ENCODE data around the gene GPR17. TPM values are rescaled to one million over a fixed set of nuclear protein-coding genes. Genes with fewer than 3 reads are reported as not detected.

Gene GPR17
- total RNA-seq, 2 donors from 2014 or later: 0.31 TPM; not detected in 1

DNA sequence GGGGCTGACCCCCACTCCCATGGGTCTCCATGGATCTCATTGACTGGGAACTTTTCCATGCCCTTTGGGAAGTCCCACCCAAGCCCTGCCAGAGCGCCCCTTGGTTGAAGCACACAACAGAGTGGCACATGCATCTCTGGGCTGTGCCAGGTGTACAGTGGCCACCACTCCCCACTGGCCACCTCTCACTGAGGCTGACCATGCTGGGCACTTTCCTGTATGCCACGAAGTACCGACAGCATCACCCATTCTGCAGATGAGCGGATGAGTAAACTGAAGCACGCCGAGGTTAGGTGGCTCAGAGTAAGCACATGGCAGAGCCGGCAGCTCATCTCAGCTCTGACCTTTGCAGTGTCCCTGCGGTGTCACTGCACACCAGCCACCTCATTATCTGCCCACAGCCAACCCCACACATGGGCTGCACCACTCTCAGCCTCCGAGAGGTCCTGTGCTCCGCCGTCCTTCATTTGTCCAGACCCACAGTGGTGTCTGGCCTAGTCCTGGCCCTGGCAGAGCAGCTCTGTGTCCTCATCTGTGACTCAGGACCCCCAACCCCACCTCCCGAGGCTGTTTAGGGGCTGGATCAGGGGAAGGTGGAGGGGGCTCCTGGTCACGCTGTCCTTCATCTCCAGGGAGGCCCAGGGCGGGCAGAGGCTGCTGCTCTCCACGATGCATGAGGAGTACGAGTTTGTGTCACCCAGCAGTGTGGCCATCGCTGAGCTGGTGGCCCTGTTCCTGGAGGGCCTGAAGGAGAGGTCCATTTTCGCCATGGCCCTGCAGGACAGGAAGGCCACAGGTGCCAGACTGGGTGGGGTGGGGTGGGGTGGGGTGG lies 18.0 kb upstream of the GPR17 start:
- no peak for DNase-seq
- no peak for ATAC-seq
- intact Hi-C loops (cut with DNase I, micrococcal nuclease): no loop called here

DNA sequence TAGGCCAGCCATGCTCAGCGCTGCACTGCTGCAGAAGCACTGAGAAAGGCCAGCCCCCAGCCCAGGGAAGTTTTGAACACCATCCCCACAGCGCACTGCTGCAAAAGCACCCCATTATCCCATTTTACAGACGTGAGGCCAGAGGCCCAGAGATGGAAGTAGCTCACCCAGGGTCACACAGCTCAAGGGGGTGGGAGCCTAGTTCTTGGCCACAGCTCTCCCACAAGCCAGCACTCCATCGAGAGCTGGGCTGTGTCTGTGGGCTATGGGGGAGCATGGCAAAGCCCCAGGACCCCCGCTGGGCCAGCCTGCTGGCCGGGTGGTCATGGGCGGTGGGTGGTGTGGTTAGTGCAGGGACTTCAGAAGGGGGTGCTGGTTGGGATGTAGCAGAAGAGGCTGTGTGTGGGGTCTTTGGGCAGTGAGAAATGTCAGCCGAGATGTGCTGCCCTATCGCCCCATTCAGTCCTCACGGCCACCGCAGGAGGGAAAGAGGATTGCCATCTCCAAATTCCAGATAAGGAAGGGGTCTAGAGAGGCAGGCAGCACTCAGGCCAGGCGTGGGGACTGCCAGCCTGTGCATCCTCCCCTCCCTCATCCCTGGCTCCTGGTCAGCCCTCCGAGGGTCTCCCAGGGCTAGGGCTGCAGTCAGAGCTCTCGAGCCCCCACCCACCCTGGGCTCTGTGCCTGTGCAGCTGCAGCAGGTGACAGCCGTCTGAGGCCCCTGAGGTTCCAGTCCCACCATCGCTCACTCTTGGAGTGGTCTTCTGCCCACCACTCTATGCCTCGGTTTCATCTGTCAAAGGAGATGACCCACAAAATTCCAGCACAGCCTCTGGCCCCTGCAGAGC lies 17.0 kb upstream of the GPR17 start:
- intact Hi-C loops (cut with DNase I, micrococcal nuclease): no loop called here
- ATAC-seq (no peak), DNase-seq (no peak)

DNA sequence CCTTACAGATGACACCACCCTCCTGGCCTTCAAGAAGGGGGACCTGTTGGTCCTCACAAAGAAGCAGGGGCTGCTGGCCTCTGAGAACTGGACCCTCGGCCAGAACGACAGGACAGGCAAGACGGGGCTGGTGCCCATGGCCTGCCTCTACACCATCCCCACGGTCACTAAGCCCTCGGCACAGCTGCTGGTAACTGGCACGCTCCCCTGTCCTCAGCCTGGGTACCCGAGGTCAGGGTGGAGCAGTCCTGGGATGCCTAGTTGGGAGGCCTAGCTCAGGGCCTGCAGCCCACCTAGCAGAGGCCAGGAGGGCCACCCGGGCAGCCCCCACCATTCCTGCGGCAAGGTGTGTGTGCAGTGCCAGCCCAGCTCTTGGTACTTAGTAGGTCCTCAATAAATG lies 16.3 kb upstream of the GPR17 start:
- intact Hi-C loops (cut with DNase I, micrococcal nuclease): no loop called here
- ATAC-seq: no peak

DNA sequence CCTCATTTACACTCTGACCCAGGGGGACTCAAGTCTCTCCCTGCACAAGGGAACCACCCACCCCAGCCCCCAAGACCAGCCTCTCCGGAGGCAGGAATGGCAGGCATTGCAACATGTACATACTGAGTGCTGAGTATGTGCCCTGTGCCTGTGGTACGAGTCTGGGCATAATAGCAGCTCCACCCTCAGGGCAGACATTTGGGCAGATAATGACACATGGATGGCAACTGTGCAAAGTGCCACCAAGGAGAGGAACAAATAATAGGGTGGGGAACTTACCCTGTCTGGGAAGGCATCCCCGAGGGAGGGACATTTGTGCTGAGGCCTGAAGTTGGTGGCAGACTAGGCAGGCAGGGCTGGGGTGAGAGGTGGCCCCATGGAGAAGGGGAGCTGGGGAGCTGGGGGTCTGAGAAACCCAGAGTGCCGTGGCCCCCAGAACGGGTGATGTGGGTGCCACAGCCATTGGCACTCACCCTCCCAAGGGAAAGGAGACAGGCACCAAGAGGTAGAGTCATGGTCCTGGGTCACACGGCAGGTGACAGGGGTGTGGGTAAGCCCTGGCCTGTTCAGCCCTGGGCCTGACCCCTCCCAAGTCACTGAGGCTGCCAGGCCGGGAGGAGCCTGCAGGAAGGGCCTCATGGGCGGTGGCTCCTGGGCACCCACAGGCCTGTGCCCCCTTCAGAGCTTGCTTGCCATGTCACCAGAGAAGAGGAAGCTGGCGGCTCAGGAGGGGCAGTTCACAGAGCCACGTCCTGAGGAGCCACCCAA lies 15.7 kb upstream of the GPR17 start:
- ATAC-seq: no peak
- intact Hi-C loops (cut with DNase I, micrococcal nuclease): no loop called here
- no peak for DNase-seq

More for the DNA sequence above, 16.3 kb upstream of the GPR17 start:
- DNase-seq: no peak

DNA sequence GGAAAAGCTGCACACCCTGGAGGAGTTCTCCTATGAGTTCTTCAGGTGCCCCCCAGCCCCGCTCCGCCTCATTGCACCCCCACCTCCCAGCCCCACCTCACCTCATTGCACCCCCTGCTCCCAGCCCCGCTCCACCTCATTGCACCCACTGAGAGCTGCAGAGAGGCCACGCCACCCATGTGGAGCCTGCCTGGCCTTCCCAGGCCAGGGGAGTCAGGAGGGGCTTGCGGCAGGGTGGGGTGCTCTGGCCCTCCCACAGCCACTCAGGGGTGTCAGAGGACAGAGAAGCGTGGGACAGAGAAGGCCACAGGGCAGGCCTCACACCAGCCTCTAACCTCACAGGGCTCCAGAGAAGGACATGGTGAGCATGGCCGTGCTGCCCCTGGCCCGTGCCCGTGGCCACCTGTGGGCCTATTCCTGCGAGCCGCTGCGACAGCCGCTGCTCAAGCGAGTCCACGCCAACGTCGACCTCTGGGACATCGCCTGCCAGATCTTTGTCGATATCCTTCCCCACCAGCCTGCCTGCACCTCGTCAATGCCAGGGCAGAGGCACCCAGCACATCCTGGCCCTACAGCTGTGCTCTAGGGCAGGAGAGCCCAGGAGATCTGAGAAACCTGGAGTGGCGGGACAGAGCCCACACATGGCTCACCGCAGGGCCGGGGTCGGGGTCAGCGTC lies 15.0 kb upstream of the GPR17 start:
- ATAC-seq (no peak), DNase-seq (no peak)
- intact Hi-C loops (cut with DNase I, micrococcal nuclease): no loop called here

DNA sequence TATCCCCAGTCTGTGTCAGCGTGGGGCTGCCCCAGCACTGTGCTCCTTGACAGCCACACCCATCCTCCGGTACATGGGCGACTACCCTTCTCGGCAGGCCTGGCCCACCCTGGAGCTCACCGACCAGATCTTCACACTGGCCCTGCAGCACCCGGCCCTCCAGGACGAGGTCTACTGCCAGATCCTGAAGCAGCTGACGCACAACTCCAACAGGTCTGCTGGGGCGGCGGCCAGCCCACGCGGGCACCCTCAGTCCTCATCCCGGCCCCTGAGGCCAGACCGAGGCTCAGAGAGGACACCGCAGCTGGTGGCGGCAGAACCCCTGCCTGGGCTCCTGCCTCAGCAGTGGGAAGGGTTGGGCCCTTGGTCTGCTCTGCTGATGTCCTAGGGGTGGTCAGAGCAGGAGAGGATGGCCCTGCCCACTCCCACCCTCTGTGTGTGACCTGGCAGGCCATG lies 14.4 kb upstream of the GPR17 start:
- DNase-seq: no peak

DNA sequence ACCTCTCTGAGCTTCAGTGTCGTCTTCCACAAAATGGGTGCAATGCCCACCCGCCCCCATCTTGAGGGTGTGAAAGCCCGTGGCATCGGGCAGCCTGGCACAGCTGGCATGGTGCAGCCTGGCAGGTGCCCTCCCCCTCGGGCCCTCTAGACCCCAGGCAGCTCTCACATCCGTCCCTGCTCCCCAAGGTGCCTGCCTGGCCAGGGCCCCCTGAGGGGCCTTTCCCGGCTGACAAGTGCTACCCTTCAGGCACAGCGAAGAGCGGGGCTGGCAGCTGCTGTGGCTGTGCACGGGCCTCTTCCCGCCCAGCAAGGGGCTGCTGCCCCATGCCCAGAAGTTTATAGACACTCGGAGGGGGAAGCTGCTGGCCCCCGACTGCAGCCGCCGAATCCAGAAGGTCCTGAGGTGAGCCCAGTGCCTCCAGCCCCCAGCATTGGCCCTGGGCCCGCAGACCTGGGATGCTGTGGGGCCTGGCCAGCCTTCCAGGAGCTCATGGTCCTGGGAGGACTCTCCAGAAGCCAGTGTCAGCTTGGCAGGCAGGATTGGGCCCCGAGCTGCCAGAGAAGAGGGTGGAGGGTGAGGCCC lies 13.9 kb upstream of the GPR17 start:
- ATAC-seq (no peak), DNase-seq (no peak)
- intact Hi-C loops (cut with DNase I, micrococcal nuclease): no loop called here

More for the DNA sequence above, 14.4 kb upstream of the GPR17 start:
- intact Hi-C loops (cut with DNase I, micrococcal nuclease): no loop called here
- ATAC-seq: no peak

DNA sequence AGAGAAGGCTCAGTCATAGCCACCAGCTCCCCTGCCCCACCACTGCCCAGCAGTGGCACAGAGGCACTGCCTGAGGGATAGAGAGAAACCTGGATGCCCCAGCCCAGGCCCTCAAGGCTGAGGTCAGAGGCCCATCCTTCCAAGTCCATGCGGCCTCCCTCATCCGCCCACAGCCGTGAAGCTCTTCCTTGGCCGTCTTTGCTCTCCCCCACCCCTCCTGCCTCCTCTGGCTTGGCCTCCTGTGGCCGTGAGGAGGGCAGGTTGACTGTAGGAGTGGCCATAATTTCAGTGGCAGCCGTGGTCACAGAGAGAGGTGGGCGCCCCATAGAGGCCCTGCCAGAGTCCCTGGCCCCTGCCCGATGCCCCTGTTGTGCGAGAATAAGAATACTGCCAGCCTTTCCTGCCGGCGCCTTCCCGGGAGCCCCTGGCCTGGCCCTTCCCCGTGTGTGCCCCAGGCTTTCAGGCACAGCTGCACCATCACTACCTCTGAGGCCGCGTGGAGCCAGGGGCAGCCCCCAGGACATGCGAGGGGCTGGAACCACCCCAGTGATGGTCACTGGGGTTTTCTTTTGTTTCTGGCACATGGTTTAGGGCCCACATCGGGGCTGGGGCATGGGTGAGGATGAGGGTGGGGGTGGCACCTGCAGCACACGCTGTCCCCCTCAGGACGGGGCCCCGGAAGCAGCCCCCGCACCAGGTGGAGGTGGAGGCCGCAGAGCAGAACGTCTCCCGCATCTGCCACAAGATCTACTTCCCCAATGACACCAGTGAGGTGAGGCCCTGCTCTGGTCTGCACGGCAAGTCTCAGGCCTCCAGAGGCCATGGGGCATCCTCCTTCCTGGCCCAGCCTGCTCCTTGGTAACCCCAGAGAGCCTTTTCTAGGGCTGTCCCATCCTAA lies 13.1 kb upstream of the GPR17 start:
- DNase-seq: no peak
- intact Hi-C loops (cut with DNase I, micrococcal nuclease): no loop called here
- ATAC-seq: no peak

DNA sequence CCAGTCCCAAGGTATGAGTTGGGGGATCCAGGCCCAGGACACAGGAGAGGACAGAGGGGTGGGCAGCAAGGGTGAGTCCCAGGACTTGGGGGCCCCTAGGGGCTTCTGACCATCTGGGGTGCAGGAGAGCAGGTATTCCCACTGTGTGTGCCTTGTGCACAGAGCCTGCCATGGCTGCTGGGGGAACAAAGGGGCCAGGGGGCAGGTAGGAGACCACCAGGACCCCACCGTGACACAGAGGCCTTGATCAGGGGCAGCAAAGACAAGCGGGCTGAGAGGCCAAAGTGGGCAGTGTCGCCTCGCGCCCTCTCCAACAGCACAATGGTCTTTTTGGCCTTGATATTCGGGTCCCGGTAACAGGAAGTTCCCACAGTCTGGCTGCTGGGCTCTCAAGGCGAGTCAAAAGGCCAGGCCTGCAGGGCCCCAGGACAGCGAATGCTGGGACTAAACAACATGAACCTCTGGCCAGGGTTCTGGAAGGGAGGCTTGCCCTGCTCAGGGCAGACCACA lies 12.3 kb upstream of the GPR17 start:
- DNase-seq: no peak
- intact Hi-C loops (cut with DNase I, micrococcal nuclease): no loop called here

DNA sequence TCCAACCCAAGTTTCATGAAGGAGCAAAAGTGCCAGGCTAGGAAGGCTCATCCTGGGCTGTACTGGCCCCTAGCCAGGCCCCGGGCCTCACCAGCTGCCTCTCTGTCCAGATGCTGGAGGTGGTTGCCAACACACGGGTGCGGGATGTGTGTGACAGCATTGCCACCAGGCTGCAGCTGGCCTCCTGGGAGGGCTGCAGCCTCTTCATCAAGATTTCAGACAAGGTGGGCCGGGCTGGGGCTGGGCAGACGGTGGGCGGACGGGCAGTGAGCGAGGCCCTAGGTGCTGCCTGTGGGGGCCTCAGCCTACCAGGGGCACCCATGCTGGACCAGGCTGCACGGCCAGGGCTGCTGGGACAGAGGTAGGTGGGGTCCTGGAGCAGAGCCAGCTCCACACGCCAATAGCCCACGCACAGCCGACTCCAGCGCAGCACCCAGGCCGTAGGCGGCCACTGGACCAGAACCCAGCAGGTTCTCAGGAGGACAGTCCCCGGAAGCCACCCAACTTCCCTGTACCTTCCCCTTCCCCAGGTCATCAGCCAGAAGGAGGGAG lies 11.8 kb upstream of the GPR17 start:
- no peak for ATAC-seq
- no peak for DNase-seq
- intact Hi-C loops (cut with DNase I, micrococcal nuclease): no loop called here

More for the DNA sequence above, 12.3 kb upstream of the GPR17 start:
- no peak for ATAC-seq

DNA sequence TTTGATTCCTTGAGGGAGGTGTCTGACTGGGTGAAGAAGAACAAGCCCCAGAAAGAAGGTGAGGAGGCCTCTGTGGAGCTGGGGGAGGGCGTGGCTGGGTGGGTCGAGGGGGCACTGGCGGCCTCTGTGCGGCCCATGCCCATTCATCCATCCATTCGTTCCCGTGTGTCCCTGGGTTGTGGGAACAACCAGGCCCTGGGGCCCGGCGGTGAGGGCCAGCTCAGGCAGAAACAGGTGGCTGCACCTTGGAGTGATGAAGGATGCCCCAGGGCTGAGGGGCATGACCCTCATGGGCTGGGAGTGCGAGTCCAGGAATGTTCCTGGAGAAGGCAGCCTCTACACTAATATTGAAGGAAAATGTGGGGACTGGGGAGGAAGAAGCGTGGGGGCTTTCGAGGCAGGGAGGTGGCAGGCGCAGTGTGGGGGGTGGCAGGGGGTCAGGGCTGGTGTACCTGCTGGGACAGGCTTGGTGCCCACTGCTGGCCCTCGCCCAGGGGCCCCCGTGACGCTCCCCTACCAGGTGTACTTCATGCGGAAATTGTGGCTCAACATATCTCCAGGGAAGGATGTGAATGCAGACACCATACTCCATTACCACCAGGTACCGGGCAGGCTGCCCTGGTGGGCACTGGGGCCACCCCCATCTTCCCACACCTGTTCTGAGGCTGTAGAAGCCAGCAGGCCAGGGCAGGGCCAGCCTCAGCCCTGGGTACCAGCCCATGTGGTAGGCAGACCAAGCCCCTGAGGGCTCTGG lies 11.2 kb upstream of the GPR17 start:
- DNase-seq: no peak
- no peak for ATAC-seq
- intact Hi-C loops (cut with DNase I, micrococcal nuclease): no loop called here

DNA sequence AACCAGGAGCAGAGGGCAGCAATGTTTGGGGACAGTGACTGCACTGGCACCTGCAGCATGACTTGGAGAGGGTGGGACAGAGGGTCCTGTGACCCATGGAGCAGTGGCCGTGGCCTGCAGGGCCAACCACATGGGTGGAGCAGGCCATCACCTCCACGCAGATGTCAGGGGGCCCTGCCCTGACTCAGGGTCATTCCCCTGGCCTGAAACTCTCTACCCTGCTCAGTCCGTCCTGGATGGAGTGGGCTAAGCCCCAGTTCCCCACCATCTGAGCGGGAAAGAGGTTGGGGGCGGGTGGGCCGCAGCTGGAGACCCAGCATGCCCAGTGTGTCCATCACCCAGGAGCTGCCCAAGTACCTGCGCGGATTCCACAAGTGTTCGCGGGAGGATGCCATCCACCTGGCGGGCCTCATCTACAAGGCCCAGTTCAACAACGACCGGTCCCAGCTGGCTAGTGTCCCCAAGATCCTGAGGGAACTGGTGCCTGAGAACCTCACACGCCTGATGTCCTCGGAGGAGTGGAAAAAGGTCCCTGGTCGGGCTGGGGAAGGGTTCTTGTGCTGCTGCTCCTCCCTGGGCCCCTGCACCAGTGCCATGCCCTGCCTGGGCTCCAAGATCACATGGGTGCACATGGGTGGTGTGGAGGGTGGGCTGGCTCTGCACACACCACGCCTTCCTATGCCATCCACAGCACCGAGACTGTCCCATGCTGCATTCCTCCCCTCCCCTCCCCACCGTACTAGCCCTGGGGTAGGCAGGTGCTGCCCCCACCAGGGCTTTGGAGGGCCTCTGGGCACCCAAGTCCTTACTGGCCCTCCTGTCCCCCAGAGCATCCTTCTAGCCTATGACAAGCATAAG lies 10.3 kb upstream of the GPR17 start:
- no peak for DNase-seq
- intact Hi-C loops (cut with DNase I, micrococcal nuclease): no loop called here
- ATAC-seq: peak; percentile 0

DNA sequence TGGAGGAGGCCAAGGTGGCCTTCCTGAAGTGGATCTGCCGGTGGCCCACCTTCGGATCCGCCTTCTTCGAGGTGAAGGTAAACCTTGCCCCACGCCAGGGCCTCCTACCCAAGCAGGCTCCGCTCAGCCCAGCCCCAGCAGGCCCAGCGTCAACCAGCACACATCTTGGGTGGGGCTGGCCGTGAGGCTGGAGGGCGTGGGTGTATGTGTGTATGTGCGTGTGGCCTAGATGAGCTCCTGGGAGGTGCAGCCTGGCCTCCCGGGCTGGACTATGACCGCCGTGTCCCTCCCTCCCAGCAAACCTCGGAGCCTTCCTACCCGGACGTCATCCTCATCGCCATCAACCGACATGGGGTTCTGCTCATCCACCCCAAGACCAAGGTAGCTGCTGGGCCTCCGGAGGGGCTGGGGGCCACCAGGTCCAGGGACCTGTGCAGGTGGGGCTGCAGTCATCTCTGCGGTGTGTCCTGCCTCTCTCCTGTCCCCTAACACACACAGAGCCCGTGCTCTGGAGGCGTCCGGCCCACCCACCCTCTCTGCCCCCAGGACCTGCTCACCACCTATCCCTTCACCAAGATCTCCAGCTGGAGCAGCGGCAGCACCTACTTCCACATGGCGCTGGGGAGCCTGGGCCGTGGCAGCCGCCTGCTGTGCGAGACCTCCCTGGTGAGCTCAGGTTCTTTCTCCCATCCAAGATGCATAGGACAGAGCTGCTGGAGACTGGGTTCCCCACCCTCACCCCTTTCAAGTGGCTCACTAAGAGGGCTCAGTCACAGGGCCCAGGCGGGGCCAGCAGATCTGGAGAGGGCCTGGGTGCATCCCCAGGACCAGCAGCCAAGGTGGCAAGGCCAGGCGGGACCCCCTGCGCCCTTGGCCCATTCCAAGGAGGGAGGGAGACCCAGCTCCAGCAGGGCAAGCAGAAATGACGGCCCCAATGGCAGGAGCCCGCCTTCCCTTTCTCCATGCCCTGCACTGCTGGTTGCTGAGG lies 9.4 kb upstream of the GPR17 start:
- DNase-seq (peak in 1 of 2 donors; percentile 67), ATAC-seq (peak; percentile 78)
- intact Hi-C loops (cut with DNase I, micrococcal nuclease): no loop called here

DNA sequence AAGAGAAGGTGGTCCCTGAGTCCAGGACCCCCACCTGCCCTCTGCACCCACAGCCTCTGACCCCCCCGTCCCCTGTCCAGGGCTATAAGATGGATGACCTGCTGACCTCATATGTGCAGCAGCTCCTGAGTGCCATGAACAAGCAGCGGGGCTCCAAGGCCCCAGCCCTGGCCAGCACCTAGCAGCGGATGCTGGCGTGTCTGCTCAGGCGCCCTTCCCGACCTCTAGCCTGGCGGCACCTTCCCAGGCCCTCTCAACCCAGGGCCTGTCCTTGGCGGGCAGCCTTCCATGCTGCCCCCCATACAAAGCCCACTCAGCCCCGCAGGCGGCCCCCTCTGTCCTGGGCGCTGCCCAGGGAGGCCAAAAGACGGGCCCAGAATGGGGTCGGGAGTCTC lies 8.7 kb upstream of the GPR17 start:
- DNase-seq: no peak
- no peak for ATAC-seq
- intact Hi-C loops (cut with DNase I, micrococcal nuclease): no loop called here
